GM12878 (cell line): ENCODE measurements around the gene TNF. TPM values are rescaled to one million over a fixed set of nuclear protein-coding genes. Genes with fewer than 3 reads are reported as not detected.
A peak's percentile ranks its signal among the peaks of the same experiment; 100 is the strongest.

ENCODE experiments used
- BACH1 ChIP-seq: fragments of 450-650 bp; IDR thresholded peaks from 2 replicates; pipeline ENCODE4 v1.6.1; 2017; ENCODE audit warnings: mild to moderate bottlenecking, borderline replicate concordance
- CBFB ChIP-seq: IDR thresholded peaks from 2 replicates; pipeline ENCODE4 v1.6.1; 2016; ENCODE audit warnings: antibody characterized with exemption, low read depth
- DPF2 ChIP-seq: fragments of 450-650 bp; IDR thresholded peaks from 2 replicates; pipeline ENCODE4 v1.6.1; 2017; ENCODE audit warnings: mild to moderate bottlenecking
- HDGF ChIP-seq: fragments of 450-650 bp; IDR thresholded peaks from 2 replicates; pipeline ENCODE4 v1.6.1; 2016; ENCODE audit warnings: antibody characterized with exemption
- IKZF2 ChIP-seq, 2 experiments: fragments of 450-650 bp; IDR thresholded peaks; 2 replicates each; pipeline ENCODE4 v1.6.1; 2017; ENCODE audit warnings: mild to moderate bottlenecking in 2 of 2, moderate library complexity in 2 of 2
- NR2F1 ChIP-seq: fragments of 450-650 bp; conservative IDR thresholded peaks from 2 replicates; pipeline ENCODE4 v1.6.1; 2017; ENCODE audit warnings: mild to moderate bottlenecking
- PBX3 ChIP-seq: IDR thresholded peaks from 2 replicates; pipeline ENCODE4 v1.6.1; 2011; ENCODE audit warnings: mild to moderate bottlenecking, low read depth, low read length, moderate library complexity; ENCODE audit not compliant: insufficient replicate concordance
- POU2F2 ChIP-seq: IDR thresholded peaks from 3 replicates; pipeline ENCODE4 v1.6.1; 2011; ENCODE audit warnings: low read depth, mild to moderate bottlenecking, low read length, borderline replicate concordance
- RAD21 ChIP-seq: IDR thresholded peaks from 2 replicates; pipeline ENCODE4 v1.6.1; 2011; ENCODE audit warnings: mild to moderate bottlenecking, low read depth, low read length, moderate library complexity; ENCODE audit not compliant: insufficient read depth
- RFX5 ChIP-seq: IDR thresholded peaks from 2 replicates; pipeline ENCODE4 v1.6.1; 2011; ENCODE audit warnings: low read depth, low read length, improper control_type of control experiment
- SRF ChIP-seq, 2 experiments: IDR thresholded peaks; 2 replicates each; pipeline ENCODE4 v1.6.1; 2011; ENCODE audit warnings: low read depth in 2 of 2, low read length in 2 of 2, mild to moderate bottlenecking in 1 of 2, moderate library complexity in 1 of 2
- TAF1 ChIP-seq: IDR thresholded peaks from 2 replicates; pipeline ENCODE4 v1.6.1; 2011; ENCODE audit warnings: mild to moderate bottlenecking, low read depth, low read length, borderline replicate concordance
- YY1 ChIP-seq: IDR thresholded peaks from 2 replicates; pipeline ENCODE4 v1.6.1; 2011; ENCODE audit warnings: low read depth, mild to moderate bottlenecking, low read length
- ZBED1 ChIP-seq: IDR thresholded peaks from 2 replicates; pipeline ENCODE4 v1.6.1; 2016; ENCODE audit warnings: borderline replicate concordance
- ZBTB40 ChIP-seq: fragments of 450-650 bp; IDR thresholded peaks from 2 replicates; pipeline ENCODE4 v1.6.1; 2016; ENCODE audit warnings: mild to moderate bottlenecking, moderate library complexity, borderline replicate concordance
- ZNF207 ChIP-seq: fragments of 450-650 bp; IDR thresholded peaks from 2 replicates; pipeline ENCODE4 v1.6.1; 2014; ENCODE audit warnings: antibody characterized with exemption, mild to moderate bottlenecking, borderline replicate concordance
- ZNF622 ChIP-seq: fragments of 450-650 bp; IDR thresholded peaks from 2 replicates; pipeline ENCODE4 v1.6.1; 2017; ENCODE audit warnings: mild to moderate bottlenecking, inconsistent platforms
- polyA plus RNA-seq, 11 experiments: library from polyadenylated mRNA; depleted of rRNA in 4 of 11; unstranded in 6 of 11; stranded (reverse) in 5 of 11; fragments of >200 nt; fragmentation: Nextera tagmentation in 4 of 11; fragmentation: Illumina TruSeq in 1 of 11; extraction: Ambion mirVana in 4 of 11; extraction: Trizol in 1 of 11; gene quantifications; 1 replicate in 1 of 11; 2 replicates in 10 of 11; pipeline versions ENCODE4 v1.2.1 to v1.2.3, GENCODE V29; 2011 to 2016; ENCODE audit warnings: inconsistent platforms in 2 of 11, missing spikeins in 2 of 11, low read depth in 1 of 11
- total RNA-seq, 4 experiments: library from RNA; depleted of rRNA in 3 of 4; stranded (reverse); fragments of >200 nt in 3 of 4; fragmentation: Illumina TruSeq in 1 of 4; extraction: Trizol in 1 of 4; gene quantifications; 2 replicates each; pipeline versions ENCODE4 v1.2.1 to v1.2.3, GENCODE V29; 2013 to 2021
- TF ChIP-seq, protein P1 (sequence below): IDR thresholded peaks from 2 replicates; pipeline ENCODE4 v1.6.1; 2012; ENCODE audit warnings: mild to moderate bottlenecking, low read depth, low read length
- TF ChIP-seq, protein P2 (sequence below): fragments of 450-650 bp; IDR thresholded peaks from 2 replicates; pipeline ENCODE4 v1.6.1; 2018; ENCODE audit warnings: borderline replicate concordance, mild to moderate bottlenecking; ENCODE audit not compliant: partially characterized antibody
- TF ChIP-seq, protein P3 (sequence below): IDR thresholded peaks from 2 replicates; pipeline ENCODE4 v1.6.1; 2012; ENCODE audit warnings: low read depth, low read length, improper control_type of control experiment

The TNF gene
- total and polyA plus RNA-seq, 10 of the 15 experiments (the other 5 are each of a cell fraction or from before 2014, with no cell fraction given), result 18.0 to 94.8 (median 61.9) TPM

- TF ChIP-seq, protein P1, sequence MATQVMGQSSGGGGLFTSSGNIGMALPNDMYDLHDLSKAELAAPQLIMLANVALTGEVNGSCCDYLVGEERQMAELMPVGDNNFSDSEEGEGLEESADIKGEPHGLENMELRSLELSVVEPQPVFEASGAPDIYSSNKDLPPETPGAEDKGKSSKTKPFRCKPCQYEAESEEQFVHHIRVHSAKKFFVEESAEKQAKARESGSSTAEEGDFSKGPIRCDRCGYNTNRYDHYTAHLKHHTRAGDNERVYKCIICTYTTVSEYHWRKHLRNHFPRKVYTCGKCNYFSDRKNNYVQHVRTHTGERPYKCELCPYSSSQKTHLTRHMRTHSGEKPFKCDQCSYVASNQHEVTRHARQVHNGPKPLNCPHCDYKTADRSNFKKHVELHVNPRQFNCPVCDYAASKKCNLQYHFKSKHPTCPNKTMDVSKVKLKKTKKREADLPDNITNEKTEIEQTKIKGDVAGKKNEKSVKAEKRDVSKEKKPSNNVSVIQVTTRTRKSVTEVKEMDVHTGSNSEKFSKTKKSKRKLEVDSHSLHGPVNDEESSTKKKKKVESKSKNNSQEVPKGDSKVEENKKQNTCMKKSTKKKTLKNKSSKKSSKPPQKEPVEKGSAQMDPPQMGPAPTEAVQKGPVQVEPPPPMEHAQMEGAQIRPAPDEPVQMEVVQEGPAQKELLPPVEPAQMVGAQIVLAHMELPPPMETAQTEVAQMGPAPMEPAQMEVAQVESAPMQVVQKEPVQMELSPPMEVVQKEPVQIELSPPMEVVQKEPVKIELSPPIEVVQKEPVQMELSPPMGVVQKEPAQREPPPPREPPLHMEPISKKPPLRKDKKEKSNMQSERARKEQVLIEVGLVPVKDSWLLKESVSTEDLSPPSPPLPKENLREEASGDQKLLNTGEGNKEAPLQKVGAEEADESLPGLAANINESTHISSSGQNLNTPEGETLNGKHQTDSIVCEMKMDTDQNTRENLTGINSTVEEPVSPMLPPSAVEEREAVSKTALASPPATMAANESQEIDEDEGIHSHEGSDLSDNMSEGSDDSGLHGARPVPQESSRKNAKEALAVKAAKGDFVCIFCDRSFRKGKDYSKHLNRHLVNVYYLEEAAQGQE, result no peak
- 0 out of 2 replicates have a peak, but pooled peaks have one; percentile 15 for TF ChIP-seq TAF1
- TF ChIP-seq RFX5, result no peak
- peak; percentile 97 for TF ChIP-seq IKZF2 (IDR thresholded peaks at IDR 0.05)
- TF ChIP-seq NR2F1, result peak; percentile 81
- TF ChIP-seq ZNF622, result no peak
- TF ChIP-seq BACH1, result peak; percentile 25; the same call in 1 of the 2 replicates
- TF ChIP-seq ZBED1, result peak; percentile 83; the same call in 1 of the 2 replicates
- no peak for TF ChIP-seq ZBTB40
- no peak for TF ChIP-seq PBX3
- TF ChIP-seq, protein P2, sequence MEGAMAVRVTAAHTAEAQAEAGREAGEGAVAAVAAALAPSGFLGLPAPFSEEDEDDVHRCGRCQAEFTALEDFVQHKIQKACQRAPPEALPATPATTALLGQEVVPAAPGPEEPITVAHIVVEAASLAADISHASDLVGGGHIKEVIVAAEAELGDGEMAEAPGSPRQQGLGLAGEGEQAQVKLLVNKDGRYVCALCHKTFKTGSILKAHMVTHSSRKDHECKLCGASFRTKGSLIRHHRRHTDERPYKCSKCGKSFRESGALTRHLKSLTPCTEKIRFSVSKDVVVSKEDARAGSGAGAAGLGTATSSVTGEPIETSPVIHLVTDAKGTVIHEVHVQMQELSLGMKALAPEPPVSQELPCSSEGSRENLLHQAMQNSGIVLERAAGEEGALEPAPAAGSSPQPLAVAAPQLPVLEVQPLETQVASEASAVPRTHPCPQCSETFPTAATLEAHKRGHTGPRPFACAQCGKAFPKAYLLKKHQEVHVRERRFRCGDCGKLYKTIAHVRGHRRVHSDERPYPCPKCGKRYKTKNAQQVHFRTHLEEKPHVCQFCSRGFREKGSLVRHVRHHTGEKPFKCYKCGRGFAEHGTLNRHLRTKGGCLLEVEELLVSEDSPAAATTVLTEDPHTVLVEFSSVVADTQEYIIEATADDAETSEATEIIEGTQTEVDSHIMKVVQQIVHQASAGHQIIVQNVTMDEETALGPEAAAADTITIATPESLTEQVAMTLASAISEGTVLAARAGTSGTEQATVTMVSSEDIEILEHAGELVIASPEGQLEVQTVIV, result no peak
- no peak for TF ChIP-seq RAD21
- peak; percentile 93; the same call in 1 of the 2 replicates for TF ChIP-seq HDGF
- TF ChIP-seq, protein P3, sequence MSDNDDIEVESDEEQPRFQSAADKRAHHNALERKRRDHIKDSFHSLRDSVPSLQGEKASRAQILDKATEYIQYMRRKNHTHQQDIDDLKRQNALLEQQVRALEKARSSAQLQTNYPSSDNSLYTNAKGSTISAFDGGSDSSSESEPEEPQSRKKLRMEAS, result no peak
- no peak for TF ChIP-seq ZNF207
- peak; percentile 85 for TF ChIP-seq DPF2
- peak in 1 of 2 experiments; percentile 12; a peak in 1 of 4 replicates for TF ChIP-seq SRF (IDR thresholded peaks at IDR 0.05; ENCODE audit: low read depth in 2 of 2, low read length in 2 of 2)
- peak; percentile 75; the same call in 2 of the 3 replicates for TF ChIP-seq POU2F2
- TF ChIP-seq YY1, result peak; percentile 36; the same call in 1 of the 2 replicates
- peak; percentile 65; the same call in 1 of the 2 replicates for TF ChIP-seq CBFB
Observed at GRCh38 chr6:31568537-31568961, 6.8 kb upstream of the TNF start (continued).
